IMR-90 (cell line): ENCODE results near the gene NOXA1. TPM values are rescaled to one million over a fixed set of nuclear protein-coding genes. Genes with fewer than 3 reads are reported as not detected.

ENCODE experiments used
- ATAC-seq: fragments of 200-7000 bp; cut with Tn5 transposase; 2 replicates; pipeline ENCODE4 v1.9.1; 2020; ENCODE audit warnings: low read depth, mild to moderate bottlenecking, moderate library complexity
- BruUV-seq: library from RNA; stranded (reverse); fragments of 400-500 nt; replicated peaks from 2 replicates; lab custom pipeline; 2021; lab: Mats Ljungman, UMichigan
- CTCF ChIA-PET: fragments of 300-600 bp; formaldehyde crosslinking; extraction: SDS; loops from one replicate; lab custom pipeline; 2021; ENCODE audit warnings: antibody characterized with exemption; lab: Yijun Ruan, JAX
- POLR2A ChIA-PET: fragments of 300-600 bp; sonication (Branson Sonifier 250); formaldehyde crosslinking; loops from one replicate; lab custom pipeline; 2022; ENCODE audit warnings: antibody characterized with exemption; ENCODE audit not compliant: unreplicated experiment; lab: Charles Lee
- DNase-seq: peaks from one replicate; pipeline ENCODE4 v3.0.0; 2013
- H2AFZ ChIP-seq: replicated peaks from 2 replicates; pipeline ENCODE3; 2013; ENCODE audit warnings: low read length, mild to moderate bottlenecking; ENCODE audit not compliant: poor library complexity
- H2AK5ac ChIP-seq: 2 replicates; pipeline ENCODE4 v1.6.1; 2013; ENCODE audit warnings: low read depth, low read length, inconsistent platforms
- H2AK9ac ChIP-seq: replicated peaks from 2 replicates; pipeline ENCODE3; 2013; ENCODE audit warnings: mild to moderate bottlenecking, low read depth, low read length, moderate library complexity; ENCODE audit not compliant: poor library complexity
- H2BK120ac ChIP-seq: 2 replicates; pipeline ENCODE4 v1.6.1; 2013; ENCODE audit warnings: low read depth, low read length, inconsistent platforms
- H2BK15ac ChIP-seq: 3 replicates; pipeline ENCODE4 v1.6.1; 2013; ENCODE audit warnings: low read depth, low read length, inconsistent platforms
- H2BK20ac ChIP-seq: 2 replicates; pipeline ENCODE4 v1.6.1; 2013; ENCODE audit warnings: low read depth, mild to moderate bottlenecking, inconsistent platforms, low read length, moderate library complexity
- H2BK5ac ChIP-seq: 2 replicates; pipeline ENCODE4 v1.6.1; 2013; ENCODE audit warnings: mild to moderate bottlenecking, low read depth, low read length, inconsistent platforms; ENCODE audit not compliant: poor library complexity, severe bottlenecking
- H3K14ac ChIP-seq: replicated peaks from 2 replicates; pipeline ENCODE4 v1.6.1; 2013; ENCODE audit warnings: low read depth, low read length, inconsistent platforms
- H3K18ac ChIP-seq: 2 replicates; pipeline ENCODE4 v1.6.1; 2013; ENCODE audit warnings: low read depth, low read length, control low read depth
- H3K23ac ChIP-seq: 2 replicates; pipeline ENCODE4 v1.6.1; 2013; ENCODE audit warnings: low read depth, low read length, inconsistent platforms
- H3K27ac ChIP-seq: 2 replicates; pipeline ENCODE4 v1.5.1; 2013; ENCODE audit warnings: mild to moderate bottlenecking, control low read depth, low read length; ENCODE audit not compliant: insufficient read depth
- H3K27me3 ChIP-seq: 2 replicates; pipeline ENCODE4 v1.6.1; 2013; ENCODE audit warnings: low read length; ENCODE audit not compliant: control insufficient read depth, insufficient read depth
- H3K36me3 ChIP-seq: 2 replicates; pipeline ENCODE4 v1.6.1; 2013; ENCODE audit warnings: low read length, mixed read lengths; ENCODE audit not compliant: control insufficient read depth, insufficient read depth
- H3K4ac ChIP-seq: 2 replicates; pipeline ENCODE4 v1.6.1; 2013; ENCODE audit warnings: low read depth, low read length, inconsistent platforms
- H3K4me1 ChIP-seq: 2 replicates; pipeline ENCODE4 v1.6.1; 2013; ENCODE audit warnings: low read length, mixed read lengths; ENCODE audit not compliant: control insufficient read depth, insufficient read depth
- H3K4me2 ChIP-seq: 2 replicates; pipeline ENCODE4 v1.6.1; 2013; ENCODE audit warnings: low read depth, mild to moderate bottlenecking, control low read depth, low read length, moderate library complexity
- H3K4me3 ChIP-seq: 2 replicates; pipeline ENCODE4 v1.5.1; 2013; ENCODE audit warnings: low read depth, mild to moderate bottlenecking, control low read depth, low read length, moderate library complexity; ENCODE audit not compliant: insufficient read depth
- H3K56ac ChIP-seq: 2 replicates; pipeline ENCODE4 v1.6.1; 2013; ENCODE audit warnings: low read length, inconsistent platforms; ENCODE audit not compliant: insufficient read depth; ENCODE audit errors: extremely low read depth
- H3K79me1 ChIP-seq, 2 experiments: 2 replicates each; pipeline ENCODE4 v1.6.1; 2013; ENCODE audit warnings: low read length in 2 of 2, inconsistent platforms in 1 of 2, low read depth in 1 of 2
- H3K9ac ChIP-seq: 2 replicates; pipeline ENCODE4 v1.6.1; 2013; ENCODE audit warnings: low read depth, low read length, control low read depth
- H3K9me1 ChIP-seq: 2 replicates; pipeline ENCODE4 v1.6.1; 2013; ENCODE audit warnings: low read length, inconsistent platforms; ENCODE audit not compliant: insufficient read depth
- H3K9me3 ChIP-seq: 2 replicates; pipeline ENCODE4 v1.6.1; 2013; ENCODE audit warnings: low read length; ENCODE audit not compliant: control insufficient read depth, insufficient read depth
- H4K20me1 ChIP-seq: 2 replicates; pipeline ENCODE4 v1.6.1; 2013; ENCODE audit warnings: low read length, inconsistent platforms; ENCODE audit not compliant: insufficient read depth
- H4K5ac ChIP-seq: 2 replicates; pipeline ENCODE4 v1.6.1; 2013; ENCODE audit warnings: mild to moderate bottlenecking, low read depth, low read length, control low read depth
- H4K8ac ChIP-seq, 2 experiments: 2 replicates each; pipeline ENCODE4 v1.6.1; 2013; ENCODE audit warnings: low read depth in 2 of 2, low read length in 2 of 2, control low read depth in 1 of 2, inconsistent platforms in 1 of 2
- H4K91ac ChIP-seq: 2 replicates; pipeline ENCODE4 v1.6.1; 2013; ENCODE audit warnings: low read depth, low read length, inconsistent platforms; ENCODE audit not compliant: insufficient read depth
- BHLHE40 ChIP-seq: fragments of 150-350 bp; IDR thresholded peaks from 2 replicates; pipeline ENCODE4 v1.6.1; 2016; ENCODE audit warnings: mild to moderate bottlenecking, low read depth, low read length
- CHD1 ChIP-seq: IDR thresholded peaks from 2 replicates; pipeline ENCODE4 v1.6.1; 2012; ENCODE audit warnings: low read depth, low read length, improper control_type of control experiment
- FOS ChIP-seq: fragments of 150-350 bp; IDR thresholded peaks from 2 replicates; pipeline ENCODE4 v1.6.1; 2016; ENCODE audit warnings: low read depth, low read length
- MAFK ChIP-seq: IDR thresholded peaks from 2 replicates; pipeline ENCODE4 v1.6.1; 2012; ENCODE audit warnings: low read depth, low read length, improper control_type of control experiment
- MAZ ChIP-seq: IDR thresholded peaks from 2 replicates; pipeline ENCODE4 v1.6.1; 2012; ENCODE audit warnings: low read depth, mild to moderate bottlenecking, low read length, improper control_type of control experiment, moderate library complexity, borderline replicate concordance
- MXI1 ChIP-seq: IDR thresholded peaks from 2 replicates; pipeline ENCODE4 v1.6.1; 2012; ENCODE audit warnings: low read depth, mild to moderate bottlenecking, low read length, moderate library complexity, borderline replicate concordance
- NFE2L2 ChIP-seq: fragments of 150-350 bp; IDR thresholded peaks from 2 replicates; pipeline ENCODE4 v1.6.1; 2016; ENCODE audit warnings: low read depth, mild to moderate bottlenecking, low read length
- POLR2A ChIP-seq: IDR thresholded peaks from 2 replicates; pipeline ENCODE4 v1.6.1; 2012; ENCODE audit warnings: mild to moderate bottlenecking, low read depth, low read length
- RAD21 ChIP-seq: IDR thresholded peaks from 2 replicates; pipeline ENCODE4 v1.6.1; 2012; ENCODE audit warnings: low read length, improper control_type of control experiment
- RCOR1 ChIP-seq: IDR thresholded peaks from 2 replicates; pipeline ENCODE4 v1.6.1; 2012; ENCODE audit warnings: mild to moderate bottlenecking, low read length, improper control_type of control experiment; ENCODE audit not compliant: insufficient replicate concordance
- RFX5 ChIP-seq: IDR thresholded peaks from 2 replicates; pipeline ENCODE4 v1.8.0; 2012; ENCODE audit warnings: low read depth, mild to moderate bottlenecking, low read length, moderate library complexity
- SMC3 ChIP-seq: fragments of 150-350 bp; IDR thresholded peaks from 2 replicates; pipeline ENCODE4 v1.6.1; 2016; ENCODE audit warnings: low read depth, mild to moderate bottlenecking, antibody characterized with exemption, low read length, moderate library complexity
- WGBS, 2 experiments: methylation state at CpG; one replicate each; pipeline versions ENCODE4 v1.1.5 to v1.1.7; 2013; ENCODE audit warnings: missing lambda C conversion rate in 2 of 2; ENCODE audit not compliant: insufficient read length in 1 of 2; ENCODE audit errors: extremely low coverage in 2 of 2; 5-methylcytosine and 5-hydroxymethylcytosine counted together
- dilution Hi-C: fragments of 300-500 bp; cut with HindIII; formaldehyde crosslinking; loops from one replicate; pipeline ENCODE4 v1.14.3; 2018; ENCODE audit warnings: low sequenced_read_pairs; ENCODE audit not compliant: unreplicated experiment
- in situ Hi-C: fragments of 300-500 bp; cut with MboI; formaldehyde crosslinking; loops from 3 replicates; pipeline ENCODE4 v1.14.3; 2019; ENCODE audit warnings: low sequenced_read_pairs, inconsistent platforms, mixed read lengths
- intact Hi-C: fragments of 100-400 bp; cut with micrococcal nuclease; formaldehyde crosslinking; loops from 2 replicates; pipeline ENCODE4 v1.10.0; 2022
- polyA plus RNA-seq, 3 experiments: library from polyadenylated mRNA; depleted of rRNA; stranded (reverse); fragments of >200 nt; gene quantifications; 2 replicates each; pipeline ENCODE4 v1.2.3, GENCODE V29; 2012; ENCODE audit warnings: low replicate concordance in 1 of 3
- total RNA-seq: library from RNA; depleted of rRNA; stranded (reverse); fragments of >200 nt; gene quantifications from 2 replicates; pipeline ENCODE4 v1.2.3, GENCODE V29; 2012
- TF ChIP-seq, protein P1 (sequence below): fragments of 150-350 bp; IDR thresholded peaks from 2 replicates; pipeline ENCODE4 v1.6.1; 2016; ENCODE audit warnings: low read depth, mild to moderate bottlenecking, low read length, moderate library complexity, borderline replicate concordance
- TF ChIP-seq, protein P2 (sequence below): fragments of 150-350 bp; IDR thresholded peaks from 2 replicates; pipeline ENCODE4 v1.6.1; 2017; ENCODE audit warnings: mild to moderate bottlenecking, antibody characterized with exemption, low read length, low read depth
- TF ChIP-seq, protein P3 (sequence below): conservative IDR thresholded peaks from 2 replicates; pipeline ENCODE4 v1.5.1; 2012; ENCODE audit warnings: mild to moderate bottlenecking, low read depth, low read length, improper control_type of control experiment

The NOXA1 gene
- total and polyA plus RNA-seq, 2 of the 4 experiments (the other 2 are of a cell fraction): 0.17 TPM; not detected in 1

DNA sequence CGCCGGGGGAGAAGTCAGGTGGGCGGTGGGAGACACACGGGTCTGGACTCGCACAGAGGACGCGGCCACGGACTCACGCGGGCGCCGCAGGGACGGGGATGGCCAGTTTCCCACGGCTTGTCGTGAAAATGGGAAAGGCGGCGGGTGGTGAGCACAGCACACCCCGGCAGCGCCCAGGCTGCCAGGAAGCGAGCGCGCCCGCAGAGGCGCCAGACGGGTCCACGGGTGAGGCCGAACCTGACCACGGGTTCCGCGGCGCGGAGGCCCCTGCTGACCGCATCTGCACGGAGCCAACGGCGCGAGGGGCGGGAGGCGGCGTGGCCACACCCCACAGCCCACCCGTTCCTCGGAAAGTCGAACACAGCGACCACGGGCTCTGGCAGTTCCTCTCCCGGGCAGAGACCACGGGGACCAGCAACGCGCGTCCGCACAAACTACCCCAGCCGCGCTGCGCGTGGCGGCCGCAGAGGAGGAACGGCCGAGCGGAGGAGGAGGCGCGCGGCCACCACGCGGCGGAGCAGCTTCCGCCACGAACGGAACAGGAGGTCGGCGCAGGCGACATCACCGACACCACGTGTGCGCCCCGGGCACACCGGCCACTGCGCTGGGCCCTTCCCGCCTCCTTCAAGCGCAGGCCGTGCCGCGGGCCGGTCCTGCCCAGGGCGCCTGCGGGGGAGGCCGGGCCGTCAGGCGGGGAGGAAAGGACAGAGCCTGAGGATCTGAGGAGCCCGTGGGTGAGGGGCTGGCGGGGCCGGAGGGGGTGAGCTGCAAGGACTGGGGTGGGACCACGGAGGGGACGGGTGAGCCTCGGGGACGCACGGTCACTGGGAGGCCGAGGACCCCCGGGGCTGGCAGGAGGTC, 5.8 kb upstream of the NOXA1 start:
- peaks cover 8% of the 10 kb centered on the region for H3K9me1 ChIP-seq
- H3K36me3 ChIP-seq: peaks cover 3% of the 10 kb centered on the region; the same call in 1 of the 2 replicates
- WGBS, 2 experiments: 87% methylated on average over 56 of the region's 99 CpGs; no CpG with 5 or more reads in 1 of the 2 experiments
- no peak overlapping the region for H3K56ac ChIP-seq
- no peak overlapping the region for H3K23ac ChIP-seq
- no peak overlapping the region for H3K4ac ChIP-seq
- no peak overlapping the region for H3K4me2 ChIP-seq
- no peaks in the 10 kb centered on the region for H3K9me3 ChIP-seq
- no TSS peak for BruUV-seq
- no peak overlapping the region for H4K8ac ChIP-seq
- CTCF ChIA-PET: no interaction called here
- H2AFZ ChIP-seq: peak overlapping the region; percentile 14
- no peak overlapping the region for H3K18ac ChIP-seq
- no peak overlapping the region for H2AK5ac ChIP-seq
- peaks cover 26 to 49% of the 10 kb centered on the region in 2 experiments for H3K79me1 ChIP-seq
- in situ Hi-C loops: no loop called here
- no peak overlapping the region for H2BK15ac ChIP-seq
- H3K9ac ChIP-seq: no peak overlapping the region
- H2BK120ac ChIP-seq: no peak overlapping the region
- intact Hi-C loops: no loop called here
- no peak overlapping the region for H3K4me3 ChIP-seq
- H4K5ac ChIP-seq: no peak overlapping the region
- no peaks in the 10 kb centered on the region for H4K20me1 ChIP-seq
- no peaks in the 10 kb centered on the region for H3K27me3 ChIP-seq
- no peak overlapping the region for H2BK5ac ChIP-seq
- H4K91ac ChIP-seq: no peak overlapping the region
- no peak overlapping the region for H3K14ac ChIP-seq
- no peak overlapping the region for H2AK9ac ChIP-seq
- POLR2A ChIA-PET: no interaction called here
- ATAC-seq: no peak
- peaks cover 7% of the 10 kb centered on the region for H3K4me1 ChIP-seq
- no peak overlapping the region for H3K27ac ChIP-seq
- no peak for DNase-seq
- H2BK20ac ChIP-seq: no peak overlapping the region
- dilution Hi-C loops: no loop called here
- no peak for TF ChIP-seq POLR2A
- TF ChIP-seq CHD1: no peak
- no peak for TF ChIP-seq NFE2L2
- TF ChIP-seq, protein P1, sequence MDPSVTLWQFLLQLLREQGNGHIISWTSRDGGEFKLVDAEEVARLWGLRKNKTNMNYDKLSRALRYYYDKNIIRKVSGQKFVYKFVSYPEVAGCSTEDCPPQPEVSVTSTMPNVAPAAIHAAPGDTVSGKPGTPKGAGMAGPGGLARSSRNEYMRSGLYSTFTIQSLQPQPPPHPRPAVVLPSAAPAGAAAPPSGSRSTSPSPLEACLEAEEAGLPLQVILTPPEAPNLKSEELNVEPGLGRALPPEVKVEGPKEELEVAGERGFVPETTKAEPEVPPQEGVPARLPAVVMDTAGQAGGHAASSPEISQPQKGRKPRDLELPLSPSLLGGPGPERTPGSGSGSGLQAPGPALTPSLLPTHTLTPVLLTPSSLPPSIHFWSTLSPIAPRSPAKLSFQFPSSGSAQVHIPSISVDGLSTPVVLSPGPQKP: no peak
- TF ChIP-seq, protein P2, sequence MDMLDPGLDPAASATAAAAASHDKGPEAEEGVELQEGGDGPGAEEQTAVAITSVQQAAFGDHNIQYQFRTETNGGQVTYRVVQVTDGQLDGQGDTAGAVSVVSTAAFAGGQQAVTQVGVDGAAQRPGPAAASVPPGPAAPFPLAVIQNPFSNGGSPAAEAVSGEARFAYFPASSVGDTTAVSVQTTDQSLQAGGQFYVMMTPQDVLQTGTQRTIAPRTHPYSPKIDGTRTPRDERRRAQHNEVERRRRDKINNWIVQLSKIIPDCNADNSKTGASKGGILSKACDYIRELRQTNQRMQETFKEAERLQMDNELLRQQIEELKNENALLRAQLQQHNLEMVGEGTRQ: no peak
- no peak for TF ChIP-seq MXI1
- no peak for TF ChIP-seq BHLHE40
- no peak for TF ChIP-seq RAD21
- TF ChIP-seq MAZ: no peak
- no peak for TF ChIP-seq RCOR1
- no peak for TF ChIP-seq MAFK
- no peak for TF ChIP-seq RFX5
- TF ChIP-seq, protein P3, sequence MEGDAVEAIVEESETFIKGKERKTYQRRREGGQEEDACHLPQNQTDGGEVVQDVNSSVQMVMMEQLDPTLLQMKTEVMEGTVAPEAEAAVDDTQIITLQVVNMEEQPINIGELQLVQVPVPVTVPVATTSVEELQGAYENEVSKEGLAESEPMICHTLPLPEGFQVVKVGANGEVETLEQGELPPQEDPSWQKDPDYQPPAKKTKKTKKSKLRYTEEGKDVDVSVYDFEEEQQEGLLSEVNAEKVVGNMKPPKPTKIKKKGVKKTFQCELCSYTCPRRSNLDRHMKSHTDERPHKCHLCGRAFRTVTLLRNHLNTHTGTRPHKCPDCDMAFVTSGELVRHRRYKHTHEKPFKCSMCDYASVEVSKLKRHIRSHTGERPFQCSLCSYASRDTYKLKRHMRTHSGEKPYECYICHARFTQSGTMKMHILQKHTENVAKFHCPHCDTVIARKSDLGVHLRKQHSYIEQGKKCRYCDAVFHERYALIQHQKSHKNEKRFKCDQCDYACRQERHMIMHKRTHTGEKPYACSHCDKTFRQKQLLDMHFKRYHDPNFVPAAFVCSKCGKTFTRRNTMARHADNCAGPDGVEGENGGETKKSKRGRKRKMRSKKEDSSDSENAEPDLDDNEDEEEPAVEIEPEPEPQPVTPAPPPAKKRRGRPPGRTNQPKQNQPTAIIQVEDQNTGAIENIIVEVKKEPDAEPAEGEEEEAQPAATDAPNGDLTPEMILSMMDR: no peak
- TF ChIP-seq SMC3: no peak
- TF ChIP-seq FOS: no peak
